SK-N-SH (cell line): ENCODE results near the gene GLUL. TPM values are rescaled to one million over a fixed set of nuclear protein-coding genes. Genes with fewer than 3 reads are reported as not detected.

Source experiments
- CTCF ChIA-PET: fragments of 300-600, 350-600 bp; formaldehyde crosslinking; extraction: SDS; loops from one replicate; lab custom pipeline; 2021; lab: Yijun Ruan, JAX
- POLR2A ChIA-PET: fragments of 350-600 bp; sonication (Branson Sonifier 250); formaldehyde crosslinking; extraction: SDS; loops from one replicate; lab custom pipeline; 2020; ENCODE audit warnings: antibody characterized with exemption, inconsistent platforms; lab: Yijun Ruan, JAX
- DNase-seq: peaks from one replicate; pipeline ENCODE4 v3.0.0; 2012
- H2AFZ ChIP-seq: fragments of 200-600 bp; sonication (generic); 2 replicates; pipeline ENCODE4 v1.8.1; 2016; ENCODE audit warnings: antibody characterized with exemption, mild to moderate bottlenecking, low read depth
- H3F3A ChIP-seq: fragments of 200-600 bp; sonication (generic); replicated peaks from 2 replicates; pipeline ENCODE3; 2016; ENCODE audit warnings: antibody characterized with exemption, mild to moderate bottlenecking; ENCODE audit not compliant: insufficient read depth
- H3K27ac ChIP-seq, 2 experiments: fragments of 200-500 bp in 1 of 2; fragments of 200-600 bp in 1 of 2; sonication (Bioruptor generic) in 1 of 2; sonication (generic), shearing (Covaris generic) in 1 of 2; 2 replicates each; pipeline versions ENCODE4 v1.5.1 to v1.6.1; 2014 to 2016; ENCODE audit warnings: low read depth in 2 of 2, inconsistent platforms in 1 of 2, low read length in 1 of 2, mild to moderate bottlenecking in 1 of 2, mixed read lengths in 1 of 2
- H3K27me3 ChIP-seq: fragments of 200-600 bp; sonication (generic), shearing (Covaris generic); 2 replicates; pipeline ENCODE4 v1.6.1; 2016; ENCODE audit warnings: mixed run types; ENCODE audit not compliant: insufficient read depth
- H3K36me3 ChIP-seq, 2 experiments: fragments of 200-500 bp in 1 of 2; fragments of 200-600 bp in 1 of 2; sonication (Bioruptor generic) in 1 of 2; sonication (generic) in 1 of 2; replicated peaks in 1 of 2; 2 replicates each; pipeline versions ENCODE3 to v1.5.1; 2014 to 2016; ENCODE audit warnings: low read length in 1 of 2, mild to moderate bottlenecking in 1 of 2; ENCODE audit not compliant: insufficient read depth in 2 of 2, control insufficient read depth in 1 of 2
- H3K4me1 ChIP-seq, 2 experiments: fragments of 200-500 bp in 1 of 2; fragments of 200-600 bp in 1 of 2; sonication (Bioruptor generic) in 1 of 2; sonication (generic), shearing (Covaris generic) in 1 of 2; 2 replicates each; pipeline versions ENCODE4 v1.5.1 to v1.6.1; 2014 to 2016; ENCODE audit warnings: low read depth in 1 of 2, low read length in 1 of 2, mixed run types in 1 of 2; ENCODE audit not compliant: insufficient read depth in 2 of 2, control insufficient read depth in 1 of 2
- H3K4me2 ChIP-seq: fragments of 200-600 bp; sonication (generic), shearing (Covaris generic); 2 replicates; pipeline ENCODE4 v1.6.1; 2017; ENCODE audit warnings: mixed run types
- H3K4me3 ChIP-seq, 2 experiments: fragments of 200-500 bp in 1 of 2; fragments of 200-600 bp in 1 of 2; sonication (Bioruptor generic) in 1 of 2; sonication (generic), shearing (Covaris generic) in 1 of 2; 2 replicates each; pipeline versions ENCODE4 v1.5.1 to v1.8.1; 2014 to 2016; ENCODE audit warnings: low read depth in 2 of 2, inconsistent platforms in 1 of 2, low read length in 1 of 2, mild to moderate bottlenecking in 1 of 2, mixed read lengths in 1 of 2, moderate library complexity in 1 of 2
- H3K79me2 ChIP-seq: fragments of 200-600 bp; sonication (generic); 2 replicates; pipeline ENCODE4 v1.8.1; 2017; ENCODE audit warnings: mild to moderate bottlenecking; ENCODE audit not compliant: insufficient read depth
- H3K9ac ChIP-seq: fragments of 200-600 bp; sonication (generic); 2 replicates; pipeline ENCODE4 v1.6.1; 2017; ENCODE audit warnings: mixed run types
- H3K9me2 ChIP-seq: fragments of 200-600 bp; sonication (generic); 2 replicates; pipeline ENCODE4 v1.6.1; 2017; ENCODE audit warnings: mixed run types
- H3K9me3 ChIP-seq: fragments of 200-600 bp; sonication (generic); 2 replicates; pipeline ENCODE4 v1.6.1; 2017; ENCODE audit warnings: mixed run types, mild to moderate bottlenecking, moderate library complexity
- H4K20me1 ChIP-seq: fragments of 200-600 bp; sonication (generic); 2 replicates; pipeline ENCODE4 v1.6.1; 2017; ENCODE audit warnings: mild to moderate bottlenecking, mixed run types; ENCODE audit not compliant: insufficient read depth
- CHD2 ChIP-seq: fragments of 150-350 bp; IDR thresholded peaks from 2 replicates; pipeline ENCODE4 v1.6.1; 2018; ENCODE audit warnings: low read length; ENCODE audit not compliant: partially characterized antibody
- EZH2phosphoT487 ChIP-seq: fragments of 200-600 bp; sonication (generic); IDR thresholded peaks from 2 replicates; pipeline ENCODE4 v1.6.1; 2017; ENCODE audit warnings: low read depth, mixed run types, mild to moderate bottlenecking, antibody characterized with exemption, moderate library complexity, borderline replicate concordance
- FOSL2 ChIP-seq: IDR thresholded peaks from 2 replicates; pipeline ENCODE4 v1.4.0; 2012; ENCODE audit warnings: low read depth, mild to moderate bottlenecking, moderate library complexity, borderline replicate concordance
- FOXJ3 ChIP-seq: sonication (generic); formaldehyde crosslinking; IDR thresholded peaks from 2 replicates; pipeline ENCODE4 v1.5.1; 2020; ENCODE audit warnings: mild to moderate bottlenecking, missing genetic modification reagents
- FOXM1 ChIP-seq: IDR thresholded peaks from 2 replicates; pipeline ENCODE4 v1.4.0; 2012; ENCODE audit warnings: low read depth, mild to moderate bottlenecking
- GABPA ChIP-seq: IDR thresholded peaks from 2 replicates; pipeline ENCODE4 v1.4.0; 2012; ENCODE audit warnings: low read depth, mild to moderate bottlenecking
- GATA2 ChIP-seq: sonication (generic); formaldehyde crosslinking; IDR thresholded peaks from 2 replicates; pipeline ENCODE4 v1.5.0; 2020; ENCODE audit warnings: mild to moderate bottlenecking, missing genetic modification reagents
- JUND ChIP-seq: IDR thresholded peaks from 2 replicates; pipeline ENCODE4 v1.4.0; 2012
- MEF2A ChIP-seq: IDR thresholded peaks from 2 replicates; pipeline ENCODE4 v1.4.0; 2012; ENCODE audit warnings: low read depth, borderline replicate concordance
- MXI1 ChIP-seq: IDR thresholded peaks from 2 replicates; pipeline ENCODE4 v1.6.1; 2012; ENCODE audit warnings: mild to moderate bottlenecking, low read depth, low read length, improper control_type of control experiment
- NRF1 ChIP-seq: IDR thresholded peaks from 2 replicates; pipeline ENCODE4 v1.6.1; 2012; ENCODE audit warnings: low read depth, mild to moderate bottlenecking, low read length
- PBX3 ChIP-seq: IDR thresholded peaks from 2 replicates; pipeline ENCODE4; 2012
- POLR2AphosphoS5 ChIP-seq: IDR thresholded peaks from 2 replicates; pipeline ENCODE4 v1.6.1; 2012; ENCODE audit warnings: low read depth, low read length
- RAD21 ChIP-seq: IDR thresholded peaks from 2 replicates; pipeline ENCODE4 v1.6.1; 2012; ENCODE audit warnings: mild to moderate bottlenecking, low read length
- SIN3A ChIP-seq: IDR thresholded peaks from 2 replicates; pipeline ENCODE4 v1.6.1; 2012; ENCODE audit warnings: low read depth, mild to moderate bottlenecking, low read length, moderate library complexity, borderline replicate concordance
- SMC3 ChIP-seq: IDR thresholded peaks from 2 replicates; pipeline ENCODE4 v1.6.1; 2012; ENCODE audit warnings: low read depth, low read length, improper control_type of control experiment
- TAF1 ChIP-seq: IDR thresholded peaks from 2 replicates; pipeline ENCODE4 v1.6.1; 2012; ENCODE audit warnings: low read depth, mild to moderate bottlenecking, low read length, moderate library complexity, borderline replicate concordance
- TCF12 ChIP-seq: IDR thresholded peaks from 2 replicates; pipeline ENCODE4 v1.4.0; 2012
- YY1 ChIP-seq: IDR thresholded peaks from 2 replicates; pipeline ENCODE4 v1.4.0; 2012; ENCODE audit warnings: low read depth, mild to moderate bottlenecking
- ZBTB33 ChIP-seq: IDR thresholded peaks from 2 replicates; pipeline ENCODE4 v1.4.0; 2012; ENCODE audit warnings: low read depth, borderline replicate concordance
- WGBS: methylation state at CpG from one replicate; pipeline ENCODE4 v1.1.6; 2017; ENCODE audit warnings: low lambda C conversion rate; 5-methylcytosine and 5-hydroxymethylcytosine counted together
- polyA plus RNA-seq, 3 experiments: library from polyadenylated mRNA; depleted of rRNA; stranded (reverse); fragments of >200 nt; gene quantifications; 2 replicates each; pipeline ENCODE4 v1.2.3, GENCODE V29; 2012

Gene GLUL
- polyA plus RNA-seq, 1 of the 3 experiments (the other 2 are of a cell fraction), result 107 TPM

- Histone ChIP-seq H3K27me3 (no peaks in the 10 kb centered on the region), H3K9me2 (no peaks in the 10 kb centered on the region), H3K4me3 (no peak overlapping the region), H3K4me2 (no peak overlapping the region), H3K79me2 (peaks cover 44% of the 10 kb centered on the region), H2AFZ (no peak overlapping the region), H3K9me3 (no peaks in the 10 kb centered on the region), H3K27ac (no peak overlapping the region), H3K4me1 (peaks cover 0 to 7% of the 10 kb centered on the region in 2 experiments; a peak in 1 of 4 replicates), H4K20me1 (peaks cover 31% of the 10 kb centered on the region), H3K9ac (no peak overlapping the region), H3F3A (peaks cover 11% of the 10 kb centered on the region), H3K36me3 (peaks cover 49 to 68% of the 10 kb centered on the region in 2 experiments)
- WGBS, result 87% methylated on average over 5 of the region's 5 CpGs
- ChIA-PET POLR2A (no interaction called here), CTCF (interaction anchor here (1.8 kb wide), 1 partner anchor 10 kb away, joined by 5 read pairs; no protein-coding TSS in a partner anchor)
- no peak for TF ChIP-seq TCF12
- no peak for TF ChIP-seq YY1
- TF ChIP-seq TAF1, result no peak
- TF ChIP-seq GABPA, result no peak
- no peak for TF ChIP-seq FOXJ3
- TF ChIP-seq POLR2AphosphoS5, result no peak
- no peak for TF ChIP-seq JUND
- TF ChIP-seq CHD2, result no peak
- TF ChIP-seq NRF1, result no peak
- TF ChIP-seq FOSL2, result no peak
- no peak for TF ChIP-seq RAD21
- TF ChIP-seq GATA2 (CRISPR knock-in tag), result no peak
- no peak for TF ChIP-seq MEF2A
- no peak for TF ChIP-seq MXI1
- no peak for TF ChIP-seq ZBTB33
- TF ChIP-seq PBX3, result no peak
- TF ChIP-seq EZH2phosphoT487, result no peak
- TF ChIP-seq SIN3A, result no peak
- no peak for TF ChIP-seq FOXM1
- TF ChIP-seq SMC3, result no peak
- no peak for DNase-seq
Measured at GRCh38 chr1:182386980-182387379, 4.6 kb downstream of the GLUL start.
